SK-N-SH treated with all-trans-retinoic acid at 6 μM for 48 hours (cell line): Measurements from ENCODE around the gene RNASET2.

Source experiments
- GLIS3 ChIP-seq: fragments of 250-450 bp; sonication (Bioruptor Pico); IDR thresholded peaks from 2 replicates; pipeline ENCODE4 v1.5.0; 2020; ENCODE audit warnings: mild to moderate bottlenecking, moderate library complexity
- RARB ChIP-seq: fragments of 250-450 bp; sonication (Bioruptor Pico); IDR thresholded peaks from 2 replicates; pipeline ENCODE4 v1.8.0; 2021; ENCODE audit warnings: mild to moderate bottlenecking, moderate library complexity
- SNAI2 ChIP-seq: fragments of 250-450 bp; sonication (Bioruptor Pico); IDR thresholded peaks from 2 replicates; pipeline ENCODE4 v1.5.0; 2020; ENCODE audit warnings: mild to moderate bottlenecking, moderate library complexity

- TF ChIP-seq GLIS3 (CRISPR knock-in tag) (no peak), RARB (CRISPR knock-in tag) (no peak), SNAI2 (CRISPR knock-in tag) (no peak)
Observed at GRCh38 chr6:166932616-166933015, 23.7 kb downstream of the RNASET2 start.
